Measurements from ENCODE around the gene C10orf71. TPM values are rescaled to one million over a fixed set of nuclear protein-coding genes. Genes with fewer than 3 reads are reported as not detected.
A peak's percentile ranks its signal among the peaks of the same experiment; 100 is the strongest.

C10orf71 gene
- total and polyA plus RNA-seq, 7 experiments from 2014 or later: not detected

DNA sequence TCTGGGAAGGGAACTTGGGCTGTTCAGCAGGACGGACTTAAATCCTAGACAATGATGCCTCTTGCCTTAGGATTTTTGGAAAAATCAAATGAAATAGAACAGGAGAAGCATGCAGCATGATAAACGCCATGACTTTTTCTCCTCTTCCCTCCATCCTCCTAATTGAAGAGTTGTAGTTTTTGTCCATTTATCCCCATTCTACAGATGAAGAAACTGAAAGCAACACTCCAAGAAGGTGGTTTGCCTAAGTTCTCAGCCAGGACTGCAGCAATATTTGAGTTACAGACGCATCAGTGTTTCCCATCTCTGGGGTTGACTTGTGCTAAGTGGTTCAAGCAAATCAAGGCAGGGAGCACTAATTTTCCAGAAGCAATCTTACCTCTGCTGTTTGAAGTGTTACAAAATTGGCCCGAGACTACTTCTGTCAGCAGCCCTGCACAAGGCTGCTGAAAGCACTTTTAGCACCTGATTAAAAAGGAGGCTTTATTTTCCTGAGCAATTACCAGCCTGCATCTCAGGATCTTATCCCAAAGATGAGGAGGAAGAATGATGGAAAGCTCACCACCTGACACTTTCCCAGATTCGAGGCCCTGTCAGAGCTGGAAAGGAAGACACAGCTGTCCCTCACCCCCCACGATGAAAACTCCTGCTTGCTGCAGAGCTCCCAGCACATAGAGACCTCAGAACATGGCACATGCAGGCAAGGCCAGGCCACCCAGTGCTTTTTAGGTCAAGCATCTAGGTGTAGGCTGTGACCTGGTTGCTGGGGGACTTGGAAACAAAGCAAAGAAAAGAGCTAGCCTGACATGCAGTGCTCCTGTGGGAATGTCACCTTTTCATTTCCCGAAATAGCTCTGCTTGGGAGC is 19.7 kb upstream of the C10orf71 start:
- no peak overlapping the region for H3K27ac Mint-ChIP-seq
- no peak overlapping the region for H3K27ac ChIP-seq (ENCODE audit: low read depth, low read length)
- peaks cover 0 to 4% (median 0%) of the 10 kb centered on the region in 7 donors for H3K4me1 Mint-ChIP-seq
- no peak for ATAC-seq
- no peaks in the 10 kb centered on the region for H3K27me3 ChIP-seq (ENCODE audit: control insufficient read depth in 2 of 2, insufficient read depth in 2 of 2, low read length in 2 of 2)
- intact Hi-C loops (cut with micrococcal nuclease): no loop called here
- H3K36me3 ChIP-seq (ENCODE audit: control insufficient read depth in 2 of 3, insufficient read depth in 3 of 3, low read length in 3 of 3): no peaks in the 10 kb centered on the region
- H3K4me3 ChIP-seq (ENCODE audit: low read length): no peak overlapping the region
- no peak for DNase-seq
- H3K9me3 ChIP-seq (ENCODE audit: control insufficient read depth in 2 of 3, low read length in 3 of 3): no peaks in the 10 kb centered on the region
- no peaks in the 10 kb centered on the region for H3K36me3 Mint-ChIP-seq
- POLR2A ChIA-PET: no interaction called here
- H3K27me3 Mint-ChIP-seq: peaks cover 0 to 8% (median 2%) of the 10 kb centered on the region in 5 donors
- no peaks in the 10 kb centered on the region for H3K9me3 Mint-ChIP-seq
- H3K4me1 ChIP-seq (ENCODE audit: control insufficient read depth in 2 of 2, insufficient read depth in 2 of 2, low read length in 2 of 2): no peaks in the 10 kb centered on the region
- CTCF ChIA-PET: no interaction called here
- no peak overlapping the region for H3K4me3 Mint-ChIP-seq

GRCh38 chr10:49280001-49280408 is 19.0 kb upstream of the C10orf71 start:
- ChIA-PET POLR2A (interaction anchor here (0.5 kb wide), 1 partner anchor 198 kb away, joined by 3 read pairs; no protein-coding TSS in a partner anchor), CTCF (no interaction called here)
- ATAC-seq (peak; percentile 69), DNase-seq (no peak)
- H3K27me3 Mint-ChIP-seq: peaks cover 0 to 8% (median 2%) of the 10 kb centered on the region in 5 donors
- intact Hi-C loops (cut with micrococcal nuclease): no loop called here
- Histone ChIP-seq H3K27ac (ENCODE audit: low read depth, low read length) (no peak overlapping the region), H3K4me3 (ENCODE audit: low read length) (no peak overlapping the region), H3K4me1 (ENCODE audit: control insufficient read depth in 2 of 2, insufficient read depth in 2 of 2, low read length in 2 of 2) (no peaks in the 10 kb centered on the region), H3K9me3 (ENCODE audit: control insufficient read depth in 2 of 3, low read length in 3 of 3) (no peaks in the 10 kb centered on the region), H3K27me3 (ENCODE audit: control insufficient read depth in 2 of 2, insufficient read depth in 2 of 2, low read length in 2 of 2) (no peaks in the 10 kb centered on the region), H3K36me3 (ENCODE audit: control insufficient read depth in 2 of 3, insufficient read depth in 3 of 3, low read length in 3 of 3) (no peaks in the 10 kb centered on the region)
- H3K36me3 Mint-ChIP-seq: no peaks in the 10 kb centered on the region
- peaks cover 0 to 4% (median 0%) of the 10 kb centered on the region in 7 donors for H3K4me1 Mint-ChIP-seq
- no peaks in the 10 kb centered on the region for H3K9me3 Mint-ChIP-seq
- H3K27ac Mint-ChIP-seq: no peak overlapping the region
- H3K4me3 Mint-ChIP-seq: no peak overlapping the region

DNA sequence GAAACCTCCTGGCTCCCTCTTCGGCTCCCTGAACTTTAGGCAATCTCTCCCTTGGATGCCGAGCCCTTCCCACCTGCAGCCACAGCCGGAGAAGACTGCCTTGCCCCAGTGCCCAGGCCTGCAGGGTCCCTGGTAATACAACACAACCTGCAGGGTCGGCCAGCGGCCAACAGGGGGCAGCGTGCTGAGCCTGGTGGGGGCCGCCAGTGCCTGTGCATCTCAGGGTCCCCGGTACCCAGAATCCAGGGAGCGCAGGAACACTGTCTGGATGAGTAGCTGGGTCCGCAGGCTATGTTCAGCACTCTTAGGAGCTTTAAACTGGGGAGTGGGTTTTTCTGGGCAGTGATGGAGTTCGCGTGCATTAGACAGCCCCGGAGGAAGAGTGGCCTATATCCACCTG is 17.5 kb upstream of the C10orf71 start:
- no peaks in the 10 kb centered on the region for H3K36me3 Mint-ChIP-seq
- peaks cover 0 to 4% (median 0%) of the 10 kb centered on the region in 7 donors for H3K4me1 Mint-ChIP-seq
- no peak for DNase-seq
- Histone ChIP-seq H3K36me3 (ENCODE audit: control insufficient read depth in 2 of 3, insufficient read depth in 3 of 3, low read length in 3 of 3) (no peaks in the 10 kb centered on the region), H3K9me3 (ENCODE audit: control insufficient read depth in 2 of 3, low read length in 3 of 3) (no peaks in the 10 kb centered on the region), H3K27me3 (ENCODE audit: control insufficient read depth in 2 of 2, insufficient read depth in 2 of 2, low read length in 2 of 2) (no peaks in the 10 kb centered on the region), H3K4me1 (ENCODE audit: control insufficient read depth in 2 of 2, insufficient read depth in 2 of 2, low read length in 2 of 2) (no peaks in the 10 kb centered on the region), H3K27ac (ENCODE audit: low read depth, low read length) (no peak overlapping the region), H3K4me3 (ENCODE audit: low read length) (no peak overlapping the region)
- peaks cover 0 to 8% (median 3%) of the 10 kb centered on the region in 5 donors for H3K27me3 Mint-ChIP-seq
- CTCF ChIA-PET: no interaction called here
- H3K27ac Mint-ChIP-seq: no peak overlapping the region
- POLR2A ChIA-PET: no interaction called here
- intact Hi-C loops (cut with micrococcal nuclease): no loop called here
- no peaks in the 10 kb centered on the region for H3K9me3 Mint-ChIP-seq
- H3K4me3 Mint-ChIP-seq: no peak overlapping the region
- no peak for ATAC-seq

GRCh38 chr10:49282306-49282705 is 16.7 kb upstream of the C10orf71 start:
- intact Hi-C loops (cut with micrococcal nuclease): no loop called here

GRCh38 chr10:49282879-49283341 is 16.1 kb upstream of the C10orf71 start:
- POLR2A ChIA-PET: no interaction called here
- DNase-seq (no peak), ATAC-seq (peak; percentile 68)
- Mint-ChIP-seq H3K27ac (peak overlapping the region in 1 of 9 donors; percentile 4), H3K9me3 (no peaks in the 10 kb centered on the region), H3K27me3 (peaks cover 0 to 8% (median 3%) of the 10 kb centered on the region in 5 donors), H3K4me3 (no peak overlapping the region), H3K36me3 (no peaks in the 10 kb centered on the region), H3K4me1 (peaks cover 0 to 4% (median 0%) of the 10 kb centered on the region in 7 donors)
- Histone ChIP-seq H3K9me3 (ENCODE audit: control insufficient read depth in 2 of 3, low read length in 3 of 3) (no peaks in the 10 kb centered on the region), H3K27ac (ENCODE audit: low read depth, low read length) (no peak overlapping the region), H3K36me3 (ENCODE audit: control insufficient read depth in 2 of 3, insufficient read depth in 3 of 3, low read length in 3 of 3) (no peaks in the 10 kb centered on the region), H3K27me3 (ENCODE audit: control insufficient read depth in 2 of 2, insufficient read depth in 2 of 2, low read length in 2 of 2) (no peaks in the 10 kb centered on the region), H3K4me3 (ENCODE audit: low read length) (no peak overlapping the region), H3K4me1 (ENCODE audit: control insufficient read depth in 2 of 2, insufficient read depth in 2 of 2, low read length in 2 of 2) (no peaks in the 10 kb centered on the region)
- intact Hi-C loops (cut with micrococcal nuclease): no loop called here
- CTCF ChIA-PET: no interaction called here

More at GRCh38 chr10:49282306-49282705, 16.7 kb upstream of the C10orf71 start:
- ChIA-PET CTCF (no interaction called here), POLR2A (no interaction called here)
- Mint-ChIP-seq H3K4me3 (no peak overlapping the region), H3K4me1 (peaks cover 0 to 4% (median 0%) of the 10 kb centered on the region in 7 donors), H3K9me3 (no peaks in the 10 kb centered on the region), H3K27me3 (peaks cover 0 to 8% (median 3%) of the 10 kb centered on the region in 5 donors), H3K27ac (no peak overlapping the region), H3K36me3 (no peaks in the 10 kb centered on the region)
- Histone ChIP-seq H3K4me3 (ENCODE audit: low read length) (no peak overlapping the region), H3K27me3 (ENCODE audit: control insufficient read depth in 2 of 2, insufficient read depth in 2 of 2, low read length in 2 of 2) (no peaks in the 10 kb centered on the region), H3K36me3 (ENCODE audit: control insufficient read depth in 2 of 3, insufficient read depth in 3 of 3, low read length in 3 of 3) (no peaks in the 10 kb centered on the region), H3K9me3 (ENCODE audit: control insufficient read depth in 2 of 3, low read length in 3 of 3) (no peaks in the 10 kb centered on the region), H3K27ac (ENCODE audit: low read depth, low read length) (no peak overlapping the region), H3K4me1 (ENCODE audit: control insufficient read depth in 2 of 2, insufficient read depth in 2 of 2, low read length in 2 of 2) (no peaks in the 10 kb centered on the region)
- DNase-seq (no peak), ATAC-seq (no peak)

- ATAC-seq (no peak), DNase-seq (no peak)
- Histone ChIP-seq H3K27ac (ENCODE audit: low read depth, low read length) (no peak overlapping the region), H3K4me1 (ENCODE audit: control insufficient read depth in 2 of 2, insufficient read depth in 2 of 2, low read length in 2 of 2) (no peaks in the 10 kb centered on the region), H3K9me3 (ENCODE audit: control insufficient read depth in 2 of 3, low read length in 3 of 3) (no peaks in the 10 kb centered on the region), H3K27me3 (ENCODE audit: control insufficient read depth in 2 of 2, insufficient read depth in 2 of 2, low read length in 2 of 2) (no peaks in the 10 kb centered on the region), H3K4me3 (ENCODE audit: low read length) (no peak overlapping the region), H3K36me3 (ENCODE audit: control insufficient read depth in 2 of 3, insufficient read depth in 3 of 3, low read length in 3 of 3) (no peaks in the 10 kb centered on the region)
- Mint-ChIP-seq H3K36me3 (no peaks in the 10 kb centered on the region), H3K27me3 (peaks cover 0 to 8% (median 3%) of the 10 kb centered on the region in 5 donors), H3K4me3 (no peak overlapping the region), H3K4me1 (peaks cover 0 to 4% (median 0%) of the 10 kb centered on the region in 7 donors), H3K27ac (peak overlapping the region in 1 of 9 donors; percentile 4), H3K9me3 (no peaks in the 10 kb centered on the region)
- ChIA-PET CTCF (interaction anchor here (0.7 kb wide), 1 partner anchor 510 kb away, joined by 4 read pairs; no protein-coding TSS in a partner anchor), POLR2A (no interaction called here)
- intact Hi-C loops (cut with micrococcal nuclease): no loop called here
Observed at GRCh38 chr10:49283491-49283890, 15.5 kb upstream of the C10orf71 start.

Measured in naive thymus-derived CD4-positive, alpha-beta T cell (primary cell).